HG02678 (cell line): Measurements from ENCODE around the gene CXCL1.

Experiments used
- ATAC-seq: cut with Tn5 transposase; IDR thresholded peaks from one replicate; pipeline ENCODE4 v1.9.1; 2021; ENCODE audit warnings: mild to moderate bottlenecking, moderate library complexity; ENCODE audit not compliant: unreplicated experiment

The CXCL1 gene

DNA sequence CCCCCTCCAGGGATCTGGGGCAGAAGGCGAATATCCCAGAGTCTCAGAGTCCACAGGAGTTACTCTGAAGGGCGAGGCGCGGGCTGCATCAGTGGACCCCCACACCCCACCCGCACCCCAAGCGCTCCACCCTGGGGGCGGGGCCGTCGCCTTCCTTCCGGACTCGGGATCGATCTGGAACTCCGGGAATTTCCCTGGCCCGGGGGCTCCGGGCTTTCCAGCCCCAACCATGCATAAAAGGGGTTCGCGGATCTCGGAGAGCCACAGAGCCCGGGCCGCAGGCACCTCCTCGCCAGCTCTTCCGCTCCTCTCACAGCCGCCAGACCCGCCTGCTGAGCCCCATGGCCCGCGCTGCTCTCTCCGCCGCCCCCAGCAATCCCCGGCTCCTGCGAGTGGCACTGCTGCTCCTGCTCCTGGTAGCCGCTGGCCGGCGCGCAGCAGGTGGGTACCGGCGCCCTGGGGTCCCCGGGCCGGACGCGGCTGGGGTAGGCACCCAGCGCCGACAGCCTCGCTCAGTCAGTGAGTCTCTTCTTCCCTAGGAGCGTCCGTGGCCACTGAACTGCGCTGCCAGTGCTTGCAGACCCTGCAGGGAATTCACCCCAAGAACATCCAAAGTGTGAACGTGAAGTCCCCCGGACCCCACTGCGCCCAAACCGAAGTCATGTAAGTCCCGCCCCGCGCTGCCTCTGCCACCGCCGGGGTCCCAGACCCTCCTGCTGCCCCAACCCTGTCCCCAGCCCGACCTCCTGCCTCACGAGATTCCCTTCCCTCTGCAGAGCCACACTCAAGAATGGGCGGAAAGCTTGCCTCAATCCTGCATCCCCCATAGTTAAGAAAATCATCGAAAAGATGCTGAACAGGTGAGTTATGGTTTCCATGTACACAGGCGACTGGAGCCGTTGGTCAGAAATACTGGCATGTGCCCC is at the start of gene CXCL1:
Gene CXCL1 (plus strand): TSS at position 264 of the 926 bp plus-strand sequence. CDS start 78 bp downstream, at position 342.
- no peak for ATAC-seq

DNA sequence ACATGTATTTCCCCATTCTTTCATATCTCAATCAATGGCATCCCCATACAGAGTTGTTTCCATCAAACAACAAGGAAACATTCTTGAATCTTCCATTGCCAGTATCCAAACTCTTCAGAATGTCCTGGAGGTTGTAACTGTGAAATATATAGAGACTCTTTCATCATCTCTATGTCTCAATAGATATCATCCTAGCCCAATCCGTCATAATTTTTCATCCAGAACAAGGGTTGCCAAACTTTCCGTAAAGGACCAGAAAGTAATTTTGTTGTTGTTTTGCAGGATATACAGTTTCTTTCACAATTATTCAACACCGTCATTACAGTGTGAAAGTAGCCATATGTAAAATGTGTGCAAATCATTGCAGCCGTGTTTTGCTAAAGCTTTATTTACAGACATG is 47.9 kb upstream of the CXCL1 start:
- no peak for ATAC-seq

DNA sequence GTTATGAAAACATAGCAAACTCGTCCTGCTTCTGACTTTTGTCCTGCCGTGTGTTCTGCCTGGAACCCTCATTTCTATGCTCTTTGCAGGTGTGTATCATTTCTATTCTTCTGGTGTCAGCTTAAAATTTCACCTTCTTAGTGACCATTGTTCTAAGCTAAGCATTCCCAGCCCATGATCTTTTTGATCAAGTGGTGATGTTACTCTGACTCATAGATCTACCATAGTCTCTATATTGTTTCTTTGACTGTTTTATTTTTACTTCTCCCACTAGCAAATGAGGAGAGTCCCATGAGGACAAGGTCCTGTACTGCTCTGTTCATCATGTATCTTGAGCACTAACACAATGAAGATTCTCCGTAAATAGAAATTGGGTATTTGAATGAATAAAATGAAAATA is 46.8 kb upstream of the CXCL1 start:
- ATAC-seq, result no peak

DNA sequence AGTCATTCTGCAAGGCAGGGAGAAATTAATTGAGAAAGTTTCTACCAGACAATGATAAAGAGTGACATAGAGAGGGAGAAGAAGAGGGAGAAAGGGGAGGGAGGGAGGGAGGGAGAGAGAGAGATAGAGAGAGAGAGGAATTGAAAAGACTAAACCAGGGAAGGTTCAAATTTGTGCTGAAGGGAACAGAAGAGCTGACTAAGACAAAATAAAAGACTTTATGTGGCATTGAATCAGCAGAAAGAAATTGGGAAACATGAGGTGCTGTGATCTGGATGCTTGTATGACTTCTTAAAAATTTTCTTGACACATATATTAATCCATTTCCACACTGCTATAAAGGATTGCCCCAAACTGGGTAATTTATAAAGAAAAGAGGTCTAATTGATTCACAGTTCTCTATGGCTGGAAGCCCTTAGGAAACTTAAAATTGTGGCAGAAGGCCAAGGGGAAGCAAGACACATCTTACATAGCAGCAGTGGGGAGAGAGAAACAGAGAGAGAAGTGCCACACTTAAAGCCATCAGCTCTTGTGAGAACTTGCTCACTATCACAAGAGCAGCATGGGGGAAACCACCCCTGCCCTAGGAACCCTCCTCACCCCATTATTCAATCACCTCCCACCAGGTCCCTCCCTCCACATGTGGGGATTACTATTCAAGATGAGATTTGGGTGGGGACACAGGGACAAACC is 46.2 kb upstream of the CXCL1 start:
- ATAC-seq, result no peak

DNA sequence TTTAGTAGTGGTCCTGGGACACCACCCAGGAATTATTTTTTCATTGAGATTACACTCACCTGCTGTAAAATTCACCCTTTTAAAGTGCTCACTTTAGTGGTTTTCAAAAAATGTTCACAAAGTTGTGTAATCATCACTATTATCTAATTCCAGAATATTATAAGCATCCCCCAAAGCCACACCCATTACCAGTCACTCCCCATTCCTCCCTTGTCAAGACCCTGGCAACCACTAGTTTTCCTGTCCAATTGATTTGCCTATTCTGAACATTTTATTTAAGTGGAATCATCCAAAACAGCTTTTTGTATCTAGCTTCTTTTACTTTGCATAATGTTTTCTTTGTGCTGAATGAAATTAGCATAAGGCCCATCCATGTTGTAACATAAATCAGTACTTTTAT is 45.4 kb upstream of the CXCL1 start:
- ATAC-seq, result no peak

DNA sequence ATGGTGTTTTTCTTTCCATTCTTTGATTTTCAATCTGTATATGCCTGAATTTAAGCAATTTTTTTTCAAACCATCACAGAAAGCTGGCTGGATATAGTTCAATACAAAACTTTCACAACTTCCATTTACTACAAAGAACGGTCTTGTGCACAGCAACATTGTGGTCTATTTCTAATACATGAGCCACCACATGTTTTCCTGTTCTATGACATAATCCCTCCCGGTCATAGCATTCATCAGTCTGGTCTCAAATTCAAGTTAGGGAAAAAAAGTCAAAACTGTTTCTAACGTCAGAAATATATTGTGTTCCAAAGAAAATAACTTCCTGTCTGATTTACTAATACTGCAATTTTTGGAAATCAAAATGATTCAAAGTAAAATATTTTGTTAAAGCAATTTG is 40.2 kb upstream of the CXCL1 start:
- ATAC-seq, result no peak

DNA sequence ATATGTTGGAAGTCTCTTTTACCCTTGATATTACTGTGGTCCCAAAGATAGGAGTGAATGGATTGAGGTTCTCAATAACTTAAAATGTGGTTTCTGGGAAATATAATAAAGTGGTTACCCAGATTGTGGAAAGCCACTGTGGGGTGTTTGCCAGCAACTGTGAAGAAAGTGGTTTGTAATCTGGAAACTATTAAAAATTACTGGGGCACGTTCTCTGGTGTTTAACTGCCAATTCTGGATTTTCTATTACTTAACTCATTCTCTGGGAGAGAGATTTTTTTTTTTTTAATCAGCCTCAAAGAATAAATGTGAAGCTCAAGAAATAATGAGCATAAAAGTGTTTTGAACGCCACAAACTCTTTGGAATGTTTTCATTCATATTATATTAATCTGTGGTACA is 37.6 kb upstream of the CXCL1 start:
- ATAC-seq, result no peak

DNA sequence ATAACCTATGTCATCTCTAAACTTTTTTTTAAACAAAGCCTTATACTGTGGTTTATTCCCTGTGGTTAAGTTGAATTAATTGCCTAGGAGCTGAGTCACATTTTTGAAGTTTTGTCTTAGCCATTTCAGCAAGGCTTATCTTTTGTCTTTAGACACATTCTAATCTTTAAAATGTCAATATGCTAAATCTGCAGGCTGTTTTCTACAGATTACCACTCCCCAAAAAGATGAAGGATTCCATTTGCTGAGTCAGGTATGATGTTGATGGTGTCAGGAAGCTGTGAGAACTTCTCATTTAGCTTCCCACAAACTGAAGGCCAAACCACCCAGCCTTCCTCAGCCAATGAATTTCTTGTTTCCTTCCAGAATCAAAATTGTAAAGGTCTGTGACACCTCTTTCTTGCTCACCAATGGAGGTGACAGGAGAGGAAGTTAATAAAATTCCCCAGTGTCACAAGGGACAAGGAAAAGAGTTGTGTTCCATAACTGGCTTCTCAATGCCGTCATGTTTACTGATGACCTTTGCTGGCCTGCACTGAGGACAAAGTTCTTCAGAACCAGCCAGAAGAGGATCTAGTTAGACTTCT is 36.4 kb upstream of the CXCL1 start:
- ATAC-seq, result no peak

DNA sequence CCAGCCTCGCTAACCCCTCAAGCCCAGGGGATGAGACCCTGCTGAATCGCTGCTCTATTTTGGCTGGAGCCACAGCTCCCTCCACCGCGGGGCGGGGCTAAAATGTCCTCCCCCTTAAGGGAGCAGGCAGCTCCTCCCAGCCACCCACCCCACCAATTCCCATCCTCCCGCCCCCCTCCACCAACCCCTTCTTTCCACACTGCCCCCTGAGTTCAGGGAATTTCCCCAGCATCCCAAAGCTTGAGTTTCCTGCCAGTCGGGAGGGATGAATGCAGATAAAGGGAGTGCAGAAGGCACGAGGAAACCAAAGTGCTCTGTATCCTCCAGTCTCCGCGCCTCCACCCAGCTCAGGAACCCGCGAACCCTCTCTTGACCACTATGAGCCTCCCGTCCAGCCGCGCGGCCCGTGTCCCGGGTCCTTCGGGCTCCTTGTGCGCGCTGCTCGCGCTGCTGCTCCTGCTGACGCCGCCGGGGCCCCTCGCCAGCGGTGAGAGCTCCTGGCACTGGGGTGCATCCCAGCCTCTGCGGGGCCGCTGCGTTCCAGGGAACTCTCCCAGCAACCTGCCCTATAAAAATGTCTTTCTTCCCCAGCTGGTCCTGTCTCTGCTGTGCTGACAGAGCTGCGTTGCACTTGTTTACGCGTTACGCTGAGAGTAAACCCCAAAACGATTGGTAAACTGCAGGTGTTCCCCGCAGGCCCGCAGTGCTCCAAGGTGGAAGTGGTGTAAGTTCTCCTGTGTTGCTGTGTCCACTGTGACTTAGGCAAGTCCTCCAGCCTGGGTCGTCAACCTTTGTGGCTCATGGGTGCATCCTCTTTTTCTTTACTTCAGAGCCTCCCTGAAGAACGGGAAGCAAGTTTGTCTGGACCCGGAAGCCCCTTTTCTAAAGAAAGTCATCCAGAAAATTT is 32.6 kb upstream of the CXCL1 start, which contains the start of gene CXCL6:
Gene CXCL6 (plus strand): TSS at position 306 of the 907 bp plus-strand sequence. CDS start 73 bp downstream, at position 379.
- ATAC-seq, result no peak

DNA sequence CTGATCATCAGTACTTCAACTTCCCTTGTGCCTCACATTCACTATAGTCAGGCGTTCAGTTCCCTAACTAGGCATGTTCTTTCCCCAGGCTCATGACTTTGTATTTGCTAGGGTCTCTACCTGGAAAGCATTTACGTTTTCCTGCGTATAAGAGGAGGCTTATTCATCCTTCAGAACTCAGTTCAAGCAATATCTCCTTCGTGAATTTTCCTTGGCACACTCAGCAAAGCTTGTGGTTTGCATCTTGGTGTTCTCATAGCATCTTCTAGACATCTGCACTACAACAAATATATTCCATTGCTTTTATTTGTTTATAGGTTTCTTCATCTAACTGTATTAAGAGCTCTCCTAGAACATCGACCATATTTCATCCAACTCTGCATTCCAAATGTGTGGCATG is 30.1 kb upstream of the CXCL1 start:
- no peak for ATAC-seq

DNA sequence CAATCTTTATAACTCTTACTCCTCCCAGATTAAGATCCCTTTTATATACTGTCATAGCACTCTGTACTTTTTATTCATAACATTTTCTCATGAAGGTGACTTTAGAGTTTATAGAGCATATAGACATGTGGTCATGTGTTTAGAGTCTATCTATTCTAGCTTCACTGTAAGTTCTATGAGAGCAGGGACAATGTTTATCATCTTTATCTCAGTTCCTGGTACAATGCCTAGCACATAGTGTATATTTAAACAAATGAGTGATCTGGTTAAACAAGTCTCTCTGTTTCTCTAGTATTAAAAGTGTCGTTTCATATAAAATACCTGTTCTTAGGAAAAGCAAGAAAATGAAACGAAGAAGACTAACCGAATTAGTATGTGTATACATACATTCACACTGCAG is 29.5 kb upstream of the CXCL1 start:
- ATAC-seq, result no peak

DNA sequence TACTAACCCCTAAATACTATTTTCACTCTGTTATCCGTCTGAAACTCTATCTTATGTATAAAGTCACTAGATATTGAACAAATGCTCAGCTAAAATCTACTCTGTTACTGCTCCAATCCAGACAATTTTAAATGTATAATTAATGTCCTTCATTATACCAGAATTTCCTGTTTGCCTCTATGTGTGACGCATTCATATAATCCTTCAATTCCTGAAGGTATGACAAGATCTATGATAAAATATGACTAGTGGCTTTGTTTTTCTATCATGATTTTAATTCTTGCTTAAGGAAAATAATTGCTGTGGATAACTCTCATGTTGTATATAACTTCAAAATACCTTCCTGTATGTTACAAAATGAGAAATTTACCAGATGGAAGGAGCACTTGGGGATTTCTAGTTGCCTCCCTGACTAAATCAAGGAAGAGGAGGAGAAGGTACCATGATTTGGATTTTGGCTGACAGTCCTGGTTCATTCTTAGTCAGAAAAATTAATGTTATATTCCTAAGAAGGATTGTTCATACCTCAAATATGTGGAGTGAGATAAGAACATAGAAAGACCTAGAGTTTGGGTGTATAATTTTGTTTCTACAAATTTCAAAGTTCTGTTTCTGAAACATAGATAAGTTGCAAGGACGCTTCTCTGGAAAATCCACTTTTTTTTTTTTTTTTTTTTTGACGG is 27.8 kb upstream of the CXCL1 start:
- no peak for ATAC-seq

DNA sequence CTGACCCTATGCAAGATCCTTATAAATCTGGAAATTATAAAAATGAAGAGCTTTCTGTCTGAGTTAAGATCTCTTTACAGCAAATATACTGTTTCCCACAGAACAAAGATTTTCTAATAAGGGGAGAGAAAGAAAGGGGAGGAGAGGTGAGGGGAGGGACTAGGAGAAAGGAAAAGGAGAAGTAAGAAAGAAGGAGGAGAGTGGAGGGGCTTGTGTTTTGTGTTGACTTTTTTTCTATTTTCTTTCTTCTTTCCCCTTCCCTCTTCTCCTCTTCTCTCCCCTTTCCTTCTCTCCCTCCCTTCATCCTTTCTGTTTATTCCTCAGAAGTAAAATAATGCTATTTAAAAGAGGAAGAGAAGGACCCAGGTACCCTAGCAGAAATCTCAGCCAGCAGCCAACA is 26.5 kb upstream of the CXCL1 start:
- ATAC-seq, result no peak

DNA sequence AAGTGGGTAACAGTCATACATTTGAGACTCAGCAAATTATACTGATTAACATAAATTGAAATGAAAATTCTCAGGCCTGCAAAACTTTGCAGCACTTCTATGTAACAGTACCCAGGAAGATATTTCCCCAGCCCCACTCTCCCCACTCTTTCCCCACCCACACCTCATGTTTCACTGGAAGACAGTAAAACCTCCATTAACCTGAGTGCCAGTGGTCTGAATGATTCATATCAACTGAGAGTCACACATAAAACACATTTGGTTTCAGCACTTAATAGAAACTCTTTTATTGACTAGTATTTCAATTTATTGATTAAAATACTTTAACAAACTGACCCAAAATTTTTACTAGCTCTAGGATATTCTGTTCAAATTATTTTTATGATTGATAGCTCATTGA is 25.8 kb upstream of the CXCL1 start:
- no peak for ATAC-seq

DNA sequence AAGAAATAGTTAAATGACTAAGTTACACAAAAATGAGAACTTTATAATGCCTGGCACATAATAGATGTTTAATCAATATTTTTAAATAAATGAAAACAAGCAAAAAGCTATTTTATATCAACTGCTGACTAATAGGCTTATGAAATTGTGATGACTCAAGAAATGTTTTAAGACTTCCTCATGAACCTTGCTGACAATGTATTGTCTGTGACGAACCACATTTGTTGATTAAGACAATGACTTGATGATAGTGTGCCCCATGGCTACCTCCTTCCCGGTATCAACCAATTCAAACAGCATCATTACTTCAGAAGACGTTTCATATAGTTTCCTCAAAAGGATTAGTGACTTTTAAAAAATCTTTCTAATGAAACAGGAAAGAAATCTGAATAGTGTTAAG is 24.8 kb upstream of the CXCL1 start:
- ATAC-seq, result no peak

DNA sequence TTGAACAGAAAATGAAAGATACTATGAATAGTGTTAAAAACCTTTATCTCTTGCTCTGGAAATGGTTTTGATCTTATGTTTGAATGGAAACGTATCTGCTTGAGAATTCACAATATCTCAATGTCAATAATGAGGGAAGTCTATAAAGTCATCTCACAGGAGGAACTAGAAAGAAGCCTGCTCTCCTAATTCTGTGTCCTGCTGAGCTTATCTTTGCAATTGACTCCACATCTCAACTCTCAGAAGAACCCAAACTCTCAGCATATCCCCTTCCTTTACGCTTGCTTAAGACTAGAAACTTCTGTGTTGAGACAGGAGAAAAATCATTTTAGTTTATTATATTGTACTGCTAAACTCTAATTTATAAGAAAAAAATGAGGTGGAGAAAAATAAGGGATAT is 24.4 kb upstream of the CXCL1 start:
- no peak for ATAC-seq

DNA sequence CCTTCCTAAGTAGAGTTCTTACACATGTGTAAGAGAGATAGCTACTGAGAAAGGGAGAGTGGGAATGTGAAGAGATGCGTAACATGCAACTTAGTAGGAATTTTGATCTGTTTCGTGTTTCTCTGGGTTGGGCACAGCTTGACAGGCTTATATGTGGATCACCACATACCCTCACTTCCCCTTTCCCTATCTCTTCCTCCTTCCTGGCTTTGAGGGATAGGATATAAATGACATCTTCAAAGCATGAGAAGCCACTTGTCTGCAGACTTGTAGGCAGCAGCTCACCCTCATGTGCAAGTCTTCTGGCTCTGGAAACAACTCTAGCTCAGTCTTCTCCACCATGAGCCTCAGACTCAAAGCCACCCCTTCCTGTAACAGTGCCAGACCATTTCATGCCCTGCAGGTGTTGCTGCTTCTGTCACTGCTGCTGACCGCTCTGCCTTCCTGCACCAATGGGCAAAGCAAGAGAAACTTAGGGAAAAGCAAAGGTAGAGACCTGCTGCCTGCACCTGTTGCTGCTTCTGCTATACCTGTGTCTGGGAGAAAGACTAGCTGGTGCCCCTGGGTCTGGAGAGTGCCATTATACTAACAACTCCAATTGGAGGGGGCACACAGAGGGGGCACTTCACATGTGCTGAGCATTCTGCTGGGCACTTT is 21.5 kb upstream of the CXCL1 start:
- ATAC-seq, result no peak

DNA sequence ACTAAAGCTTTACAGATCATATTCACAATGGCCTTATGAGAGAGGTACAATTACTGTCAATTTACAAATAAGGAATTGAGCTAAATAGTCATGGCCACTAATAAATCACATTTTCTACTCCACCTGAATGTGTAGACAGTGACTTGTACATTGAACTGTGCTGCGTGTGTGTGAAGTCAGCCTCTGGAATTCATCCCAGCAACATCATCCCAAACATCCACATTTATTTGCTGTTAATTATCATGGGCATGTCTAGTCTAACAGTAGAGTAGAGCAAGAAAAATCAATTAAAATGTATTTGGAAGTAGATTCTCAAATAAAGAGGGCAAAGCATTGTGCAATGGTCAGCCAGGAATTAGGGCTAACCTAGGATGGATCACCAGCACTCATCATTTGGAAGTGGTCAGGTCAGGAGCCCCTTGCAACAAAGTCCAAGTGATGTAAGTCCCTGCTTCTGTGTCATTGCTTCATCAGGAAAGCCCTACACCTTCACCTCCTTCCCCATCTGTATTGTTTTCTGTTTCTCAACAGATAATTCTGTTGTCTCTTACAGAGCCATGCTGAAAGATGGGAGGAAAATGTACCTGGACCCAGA is 20.9 kb upstream of the CXCL1 start:
- ATAC-seq, result no peak

DNA sequence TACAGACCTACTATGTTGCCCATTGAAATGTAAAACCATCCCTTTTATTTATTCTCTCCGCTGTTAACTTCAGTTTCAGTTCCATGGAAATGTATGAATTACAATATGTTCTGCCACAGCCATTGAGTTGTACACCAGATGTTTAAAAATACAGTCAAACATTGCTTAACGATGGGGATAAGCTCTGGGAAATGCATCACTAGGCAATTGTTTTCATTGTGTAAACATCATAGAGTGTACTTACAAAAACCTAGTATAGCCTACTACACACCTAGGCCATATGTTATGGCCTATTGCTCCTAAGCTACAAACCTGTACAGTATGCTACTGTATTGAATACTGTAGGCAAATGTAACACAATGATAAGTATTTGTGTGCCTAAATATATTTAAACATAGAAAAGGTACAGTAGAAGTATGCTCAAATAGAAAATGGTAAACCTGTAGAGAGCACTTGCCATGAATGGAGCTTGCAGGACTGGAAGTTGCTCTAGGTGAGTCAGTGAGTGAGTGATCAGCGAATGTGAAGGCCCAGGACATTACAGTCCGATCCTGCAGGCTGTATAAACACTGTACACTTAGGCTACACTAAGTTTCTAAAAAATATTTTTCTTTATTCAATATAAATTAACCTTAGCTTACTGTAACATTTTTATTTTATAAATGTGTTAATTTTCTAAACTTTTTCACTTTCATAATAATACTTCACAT is 18.8 kb upstream of the CXCL1 start:
- no peak for ATAC-seq
